ENCODE measurements around the gene ACAA2. TPM values are rescaled to one million over a fixed set of nuclear protein-coding genes. Genes with fewer than 3 reads are reported as not detected.

ACAA2 gene
- total RNA-seq, 1 experiment from 2014 or later = 18.2 TPM

GRCh38 chr18:49862656-49863385, 49.5 kb upstream of the ACAA2 start:
- POLR2A ChIA-PET = no interaction called here
- H3K4me1 ChIP-seq (ENCODE audit: control insufficient read depth in 1 of 2, insufficient read depth in 2 of 2, low read length in 2 of 2) = peaks cover 11 to 16% of the 10 kb centered on the region in 2 experiments; a peak in 3 of 4 replicates
- H4K20me1 ChIP-seq (ENCODE audit: insufficient read depth) = no peaks in the 10 kb centered on the region
- no peaks in the 10 kb centered on the region for H3K36me3 ChIP-seq (ENCODE audit: control insufficient read depth in 1 of 2, insufficient read depth in 2 of 2, low read length in 2 of 2)
- intact Hi-C loops (cut with micrococcal nuclease) = no loop called here
- no peaks in the 10 kb centered on the region for H3K79me2 ChIP-seq (ENCODE audit: insufficient read depth, low read length)
- TF ChIP-seq CEBPB (IDR thresholded peaks at IDR 0.05; ENCODE audit: low read depth) = no peak
- no peak for TF ChIP-seq JUND (IDR thresholded peaks at IDR 0.05)
- no peak for TF ChIP-seq YY1 (IDR thresholded peaks at IDR 0.05; ENCODE audit: extremely low read depth, insufficient replicate concordance, low read depth, low read length)
- TF ChIP-seq SP1 (IDR thresholded peaks at IDR 0.05; ENCODE audit: low read depth) = no peak
- no peak for TF ChIP-seq CBX3 (IDR thresholded peaks at IDR 0.05; ENCODE audit: low read depth)
- TF ChIP-seq FOSL1 (IDR thresholded peaks at IDR 0.05; ENCODE audit: low read depth) = no peak
- no peak for TF ChIP-seq POLR2A (IDR thresholded peaks at IDR 0.05; ENCODE audit: borderline replicate concordance, extremely low read depth, insufficient read depth, insufficient read length)
- no peak for TF ChIP-seq TCF7L2 (IDR thresholded peaks at IDR 0.05; ENCODE audit: borderline replicate concordance, extremely low read depth, insufficient read depth, insufficient read length)
- TF ChIP-seq EZH2 (IDR thresholded peaks at IDR 0.05) = no peak
- no peak for TF ChIP-seq SIN3A (IDR thresholded peaks at IDR 0.05; ENCODE audit: low read depth)
- no peak for TF ChIP-seq ZFX (IDR thresholded peaks at IDR 0.05)
- TF ChIP-seq POLR2AphosphoS5 (IDR thresholded peaks at IDR 0.05; ENCODE audit: low read depth, low read length) = no peak
- no peak for TF ChIP-seq ZNF274 (IDR thresholded peaks at IDR 0.05; ENCODE audit: low read depth, low read length)
- RAD21 ChIA-PET (ENCODE audit: low non-redundant PET in 1 of 2, low total read pairs in 2 of 2, uncharacterized antibody in 2 of 2, unreplicated experiment in 2 of 2) = interaction anchor here in 1 of 2 experiments (1.1 kb wide), 1 partner anchor 398 kb away, joined by 3 read pairs; no protein-coding TSS in a partner anchor
- H3K4me2 ChIP-seq (ENCODE audit: low read length) = no peak overlapping the region
- H2AFZ ChIP-seq (ENCODE audit: low read depth, low read length, poor library complexity, severe bottlenecking) = no peak overlapping the region
- no peak for DNase-seq (ENCODE audit: low read depth, low spot score)
- H3K9ac ChIP-seq (ENCODE audit: low read length) = no peak overlapping the region
- no peak overlapping the region for H3K4me3 ChIP-seq (replicated peaks in 1 of 2; ENCODE audit: low read depth in 1 of 2, low read length in 2 of 2)
- H3K27me3 ChIP-seq (ENCODE audit: insufficient read depth, low read length) = no peaks in the 10 kb centered on the region
- BruUV-seq (replicated peaks) = no TSS peak
- no peak for ATAC-seq
- H3K9me2 ChIP-seq (ENCODE audit: insufficient read depth) = no peaks in the 10 kb centered on the region
- no peaks in the 10 kb centered on the region for H3K9me3 ChIP-seq (ENCODE audit: control insufficient read depth in 1 of 2, insufficient read depth in 1 of 2, low read depth in 1 of 2, low read length in 2 of 2)
- CTCF ChIA-PET = interaction anchor here (1.0 kb wide), 1 partner anchor 332 kb away, joined by 4 read pairs; the partner anchor contains the start of gene MYO5B
- no peak overlapping the region for H3K27ac ChIP-seq (ENCODE audit: low read depth, low read length)
